Loucy (cell line): ENCODE results near the gene TPBGL.

ENCODE experiments used
- H2AFZ ChIP-seq: fragments of 200-600 bp; sonication (generic); 2 replicates; pipeline ENCODE4 v1.6.0; 2016; ENCODE audit warnings: antibody characterized with exemption, mild to moderate bottlenecking, low read length, moderate library complexity
- H3F3A ChIP-seq: fragments of 200-600 bp; 2 replicates; pipeline ENCODE4 v1.6.0; 2016; ENCODE audit warnings: antibody characterized with exemption, low read depth, mild to moderate bottlenecking
- H3K27me3 ChIP-seq: fragments of 200-600 bp; sonication (generic); 2 replicates; pipeline ENCODE4 v1.6.1; 2014; ENCODE audit warnings: low read length, mild to moderate bottlenecking; ENCODE audit not compliant: insufficient read depth, poor library complexity, severe bottlenecking
- H3K36me3 ChIP-seq: fragments of 200-600 bp; sonication (generic); 2 replicates; pipeline ENCODE4 v1.6.1; 2016; ENCODE audit warnings: low read length; ENCODE audit not compliant: insufficient read depth
- H3K4me1 ChIP-seq: fragments of 200-600 bp; sonication (generic); 2 replicates; pipeline ENCODE4 v1.5.1; 2014; ENCODE audit warnings: low read length, mild to moderate bottlenecking; ENCODE audit not compliant: insufficient read depth, poor library complexity, severe bottlenecking
- H3K4me2 ChIP-seq: fragments of 200-600 bp; sonication (generic); 2 replicates; pipeline ENCODE4 v1.6.0; 2014; ENCODE audit warnings: antibody characterized with exemption, low read length, low read depth, mild to moderate bottlenecking; ENCODE audit not compliant: poor library complexity, severe bottlenecking
- H3K4me3 ChIP-seq: fragments of 200-600 bp; sonication (generic); 2 replicates; pipeline ENCODE4 v1.5.1; 2014; ENCODE audit warnings: low read length, mild to moderate bottlenecking, mixed read lengths; ENCODE audit not compliant: poor library complexity, severe bottlenecking
- H3K79me2 ChIP-seq: fragments of 200-600 bp; sonication (generic); 2 replicates; pipeline ENCODE4 v1.6.1; 2014; ENCODE audit warnings: low read length; ENCODE audit not compliant: insufficient read depth
- H3K9ac ChIP-seq: fragments of 200-600 bp; sonication (generic); 2 replicates; pipeline ENCODE4 v1.6.0; 2014; ENCODE audit warnings: mild to moderate bottlenecking, low read depth, low read length, moderate library complexity; ENCODE audit not compliant: poor library complexity, severe bottlenecking
- H3K9me2 ChIP-seq: fragments of 200-600 bp; sonication (generic); replicated peaks from 2 replicates; pipeline ENCODE4 v1.6.1; 2016; ENCODE audit warnings: low read depth, low read length, mixed read lengths
- H3K9me3 ChIP-seq: fragments of 200-600 bp; sonication (generic); 2 replicates; pipeline ENCODE4 v1.6.1; 2014; ENCODE audit warnings: mild to moderate bottlenecking, antibody characterized with exemption, low read length, low read depth; ENCODE audit not compliant: insufficient read depth
- H4K20me1 ChIP-seq: fragments of 200-600 bp; sonication (generic); 2 replicates; pipeline ENCODE4 v1.6.0; 2014; ENCODE audit warnings: antibody characterized with exemption, low read length, mild to moderate bottlenecking; ENCODE audit not compliant: insufficient read depth, poor library complexity, severe bottlenecking
- EZH2phosphoT487 ChIP-seq: fragments of 200-600 bp; IDR thresholded peaks from 2 replicates; pipeline ENCODE4 v1.6.1; 2018; ENCODE audit warnings: antibody characterized with exemption, mild to moderate bottlenecking, moderate library complexity, borderline replicate concordance
- TF ChIP-seq, protein P1 (sequence below): fragments of 200-600 bp; sonication (generic); conservative IDR thresholded peaks from 2 replicates; pipeline ENCODE4 v1.5.1; 2014; ENCODE audit warnings: mild to moderate bottlenecking, antibody characterized with exemption, low read length

Gene TPBGL

DNA sequence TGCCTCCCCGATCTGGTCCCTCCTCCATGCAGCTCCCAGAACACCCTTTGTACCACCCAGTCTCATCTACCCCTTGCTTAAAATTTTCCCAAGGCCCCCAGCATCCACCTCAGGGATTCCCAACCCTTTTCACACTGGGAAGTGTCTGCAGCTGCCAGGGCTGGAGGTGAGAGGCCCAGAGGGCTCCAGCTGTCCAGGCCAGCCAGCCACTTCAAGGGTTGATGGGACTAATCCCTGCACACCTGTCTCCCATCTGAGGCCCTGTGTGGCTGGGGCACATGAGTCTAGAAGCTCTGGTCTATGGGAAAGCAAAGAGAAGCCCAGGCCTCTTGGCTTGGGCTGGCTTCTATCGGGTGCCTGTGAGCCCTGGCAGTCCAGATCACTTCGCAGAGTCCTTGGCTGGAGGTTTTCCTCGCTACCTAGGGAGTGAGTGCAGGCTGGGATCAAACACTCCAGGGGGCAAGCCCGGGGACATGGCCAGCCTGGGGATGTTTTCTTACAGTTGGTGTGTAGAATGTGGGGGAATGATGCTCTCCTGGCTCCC is 41.1 kb upstream of the TPBGL start:
- no peaks in the 10 kb centered on the region for H3K9me3 ChIP-seq
- no peak overlapping the region for H3K9ac ChIP-seq
- H3K79me2 ChIP-seq = no peaks in the 10 kb centered on the region
- no peaks in the 10 kb centered on the region for H3K9me2 ChIP-seq
- H3K4me2 ChIP-seq = no peak overlapping the region
- H3K36me3 ChIP-seq = no peaks in the 10 kb centered on the region
- no peak overlapping the region for H2AFZ ChIP-seq
- no peak overlapping the region for H3K4me3 ChIP-seq
- no peak for TF ChIP-seq EZH2phosphoT487
- TF ChIP-seq, protein P1, sequence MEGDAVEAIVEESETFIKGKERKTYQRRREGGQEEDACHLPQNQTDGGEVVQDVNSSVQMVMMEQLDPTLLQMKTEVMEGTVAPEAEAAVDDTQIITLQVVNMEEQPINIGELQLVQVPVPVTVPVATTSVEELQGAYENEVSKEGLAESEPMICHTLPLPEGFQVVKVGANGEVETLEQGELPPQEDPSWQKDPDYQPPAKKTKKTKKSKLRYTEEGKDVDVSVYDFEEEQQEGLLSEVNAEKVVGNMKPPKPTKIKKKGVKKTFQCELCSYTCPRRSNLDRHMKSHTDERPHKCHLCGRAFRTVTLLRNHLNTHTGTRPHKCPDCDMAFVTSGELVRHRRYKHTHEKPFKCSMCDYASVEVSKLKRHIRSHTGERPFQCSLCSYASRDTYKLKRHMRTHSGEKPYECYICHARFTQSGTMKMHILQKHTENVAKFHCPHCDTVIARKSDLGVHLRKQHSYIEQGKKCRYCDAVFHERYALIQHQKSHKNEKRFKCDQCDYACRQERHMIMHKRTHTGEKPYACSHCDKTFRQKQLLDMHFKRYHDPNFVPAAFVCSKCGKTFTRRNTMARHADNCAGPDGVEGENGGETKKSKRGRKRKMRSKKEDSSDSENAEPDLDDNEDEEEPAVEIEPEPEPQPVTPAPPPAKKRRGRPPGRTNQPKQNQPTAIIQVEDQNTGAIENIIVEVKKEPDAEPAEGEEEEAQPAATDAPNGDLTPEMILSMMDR = no peak
- no peaks in the 10 kb centered on the region for H3K4me1 ChIP-seq
- H4K20me1 ChIP-seq = no peaks in the 10 kb centered on the region
- no peaks in the 10 kb centered on the region for H3K27me3 ChIP-seq
- no peaks in the 10 kb centered on the region for H3F3A ChIP-seq

DNA sequence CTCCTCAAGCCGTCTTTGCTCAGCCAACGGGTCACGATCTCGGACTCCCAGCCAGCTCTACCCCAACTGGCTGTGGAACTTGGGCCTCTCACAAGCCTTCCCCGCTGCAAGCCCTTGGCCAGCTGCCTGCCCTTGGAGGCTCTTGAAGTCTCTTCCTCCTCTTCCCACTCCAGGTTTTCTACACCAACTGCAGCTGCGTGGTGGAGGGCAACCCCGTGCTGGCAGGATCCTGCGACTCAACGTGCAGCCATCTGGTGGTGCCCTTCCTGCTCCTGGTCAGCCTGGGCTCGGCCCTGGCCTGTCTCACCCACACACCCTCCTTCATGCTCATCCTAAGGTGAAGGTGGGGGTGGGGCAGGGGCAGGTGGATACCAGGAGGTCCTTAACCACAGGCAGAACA is 40.5 kb upstream of the TPBGL start:
- H3K27me3 ChIP-seq = no peaks in the 10 kb centered on the region
- no peak overlapping the region for H3K4me3 ChIP-seq
- H3K36me3 ChIP-seq = no peaks in the 10 kb centered on the region
- no peaks in the 10 kb centered on the region for H3K4me1 ChIP-seq
- TF ChIP-seq, protein P1 = no peak
- no peak for TF ChIP-seq EZH2phosphoT487
- H3K9me2 ChIP-seq = no peaks in the 10 kb centered on the region
- H3K9ac ChIP-seq = no peak overlapping the region
- H2AFZ ChIP-seq = no peak overlapping the region
- no peaks in the 10 kb centered on the region for H4K20me1 ChIP-seq
- no peaks in the 10 kb centered on the region for H3K79me2 ChIP-seq
- H3K4me2 ChIP-seq = no peak overlapping the region
- no peaks in the 10 kb centered on the region for H3F3A ChIP-seq
- H3K9me3 ChIP-seq = no peaks in the 10 kb centered on the region

DNA sequence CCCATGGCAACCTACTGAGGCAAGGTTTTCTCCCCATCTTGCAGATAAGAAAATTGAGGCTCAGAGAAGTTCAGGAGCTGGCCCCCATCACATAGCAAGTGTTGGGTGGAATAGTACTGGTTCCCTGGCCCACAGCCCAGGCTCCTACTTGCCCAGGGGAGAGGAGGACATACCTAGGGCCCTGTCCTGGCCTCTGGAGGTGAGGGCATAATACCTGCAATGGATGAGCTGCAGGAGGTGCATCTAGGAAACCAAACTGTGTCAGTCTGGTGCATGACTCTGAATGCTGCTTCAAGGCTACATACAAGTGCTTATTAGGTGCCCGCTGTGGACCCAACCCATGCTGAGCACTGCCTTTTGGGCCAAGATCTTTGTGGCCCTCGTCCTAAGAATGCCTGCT is 40.0 kb upstream of the TPBGL start:
- H3K9me2 ChIP-seq = no peaks in the 10 kb centered on the region
- H3K79me2 ChIP-seq = no peaks in the 10 kb centered on the region
- H3K4me3 ChIP-seq = no peak overlapping the region
- H3F3A ChIP-seq = no peaks in the 10 kb centered on the region
- H4K20me1 ChIP-seq = no peaks in the 10 kb centered on the region
- H3K9me3 ChIP-seq = no peaks in the 10 kb centered on the region
- H3K27me3 ChIP-seq = no peaks in the 10 kb centered on the region
- H3K4me1 ChIP-seq = no peaks in the 10 kb centered on the region
- no peak overlapping the region for H3K9ac ChIP-seq
- no peaks in the 10 kb centered on the region for H3K36me3 ChIP-seq
- no peak overlapping the region for H2AFZ ChIP-seq
- TF ChIP-seq EZH2phosphoT487 = no peak
- TF ChIP-seq, protein P1 = no peak
- no peak overlapping the region for H3K4me2 ChIP-seq
